Spleen (tissue), 11 donors: ENCODE measurements around the gene SLFN14. TPM values are rescaled to one million over a fixed set of nuclear protein-coding genes. Genes with fewer than 3 reads are reported as not detected.
"Not testable (repeated sequence)": the region's sequence is repeated elsewhere in the genome, so short reads cannot be mapped to it uniquely, and the experiment has no call there.

Experiments used
- DNase-seq: peaks from one replicate; pipeline ENCODE4 v3.0.0-alpha.2; 2020
- H3K27ac ChIP-seq, 8 donors: fragments of 200-600 bp; sonication (generic) in 7 of 8; 1 replicate in 4 of 8; 2 replicates in 4 of 8; pipeline versions ENCODE4 v1.5.0 to v1.8.0; 2016 to 2021; ENCODE audit warnings: inconsistent platforms in 4 of 8, mild to moderate bottlenecking in 4 of 8, moderate library complexity in 1 of 8
- H3K27me3 ChIP-seq, 7 donors: fragments of 200-600 bp; sonication (generic) in 6 of 7; replicated peaks in 1 of 7; 1 replicate in 4 of 7; 2 replicates in 3 of 7; pipeline versions ENCODE4 v1.5.0 to v1.8.0; 2016 to 2021; ENCODE audit warnings: inconsistent platforms in 3 of 7, mild to moderate bottlenecking in 1 of 7
- H3K36me3 ChIP-seq, 6 donors: fragments of 200-600 bp; sonication (generic) in 5 of 6; 1 replicate in 4 of 6; 2 replicates in 2 of 6; pipeline versions ENCODE4 v1.5.0 to v1.8.0; 2016 to 2021; ENCODE audit warnings: inconsistent platforms in 2 of 6
- H3K4me1 ChIP-seq, 6 donors: fragments of 200-600 bp; sonication (generic) in 5 of 6; 1 replicate in 3 of 6; 2 replicates in 3 of 6; pipeline versions ENCODE4 v1.5.0 to v1.8.0; 2016 to 2021; ENCODE audit warnings: inconsistent platforms in 3 of 6
- H3K4me3 ChIP-seq, 8 donors: fragments of 200-600 bp; sonication (generic) in 7 of 8; 1 replicate in 4 of 8; 2 replicates in 4 of 8; pipeline versions ENCODE4 v1.5.0 to v1.8.0; 2016 to 2021; ENCODE audit warnings: inconsistent platforms in 4 of 8, mild to moderate bottlenecking in 4 of 8, moderate library complexity in 2 of 8
- H3K9me3 ChIP-seq, 8 donors: fragments of 200-600 bp; sonication (generic) in 7 of 8; 1 replicate in 4 of 8; 2 replicates in 4 of 8; pipeline versions ENCODE4 v1.5.0 to v1.8.0; 2016 to 2021; ENCODE audit warnings: inconsistent platforms in 4 of 8
- CTCF ChIP-seq, 11 experiments: fragments of 200-600 bp in 7 of 11; fragments of 450-650 bp in 4 of 11; sonication (generic) in 4 of 11; IDR thresholded peaks in 8 of 11; conservative IDR thresholded peaks in 3 of 11; 1 replicate in 7 of 11; 2 replicates in 4 of 11; pipeline versions ENCODE4 v1.4.0 to v1.8.0; 2016 to 2021; ENCODE audit warnings: antibody characterized with exemption in 11 of 11, inconsistent platforms in 4 of 11, mild to moderate bottlenecking in 1 of 11
- POLR2A ChIP-seq, 3 donors: fragments of 450-650 bp; IDR thresholded peaks; one replicate each; pipeline ENCODE4 v1.5.1; 2017; ENCODE audit warnings: antibody characterized with exemption in 3 of 3, mild to moderate bottlenecking in 1 of 3
- POLR2AphosphoS5 ChIP-seq, 3 donors: sonication (generic); formaldehyde crosslinking; IDR thresholded peaks; one replicate each; pipeline ENCODE4 v1.5.1; 2017; ENCODE audit warnings: antibody characterized with exemption in 3 of 3
- WGBS, 5 donors: extraction: QIAGEN DNeasy Blood & Tissue Kit in 3 of 5; methylation state at CpG; one replicate each; pipeline versions ENCODE4 v1.1.5 to v1.1.7; 2013 to 2018; 5-methylcytosine and 5-hydroxymethylcytosine counted together
- intact Hi-C: fragments of 100-400 bp; cut with DNase I; formaldehyde crosslinking; loops from one replicate; pipeline ENCODE4 v1.15.0; 2023; ENCODE audit warnings: low total_unique reads
- polyA plus RNA-seq, 3 donors: library from polyadenylated mRNA; stranded (reverse); fragments of 200-250 nt; gene quantifications; one replicate each; pipeline ENCODE4 v1.2.1, GENCODE V29; 2013
- total RNA-seq, 7 donors: library from RNA; depleted of rRNA in 3 of 7; stranded (reverse); fragments of >200 nt in 3 of 7; fragmentation: NEBNext Ultra II Directional in 4 of 7; extraction: Animal tissue kit (Norgen Biotek cat#: 25700) in 4 of 7; gene quantifications; one replicate each; pipeline versions ENCODE4 v1.1.0 to v1.2.1, GENCODE V29; 2016 to 2021
- donor health status: healthy with polysubstance abuse.
- donor health status: DM: no; HTN: no; CAD: no; lungs with moderate emphysema.
- donor health status: DM: no; HTN: no; CAD: no.
- donor health status: Bipolar disorder and iron deficiency.
- donor health status: healthy.
- donor health status: DM: no; HTN: no; CAD: no.
- donor health status: DM: yes; HTN: yes; CAD: no.

The SLFN14 gene
- total and polyA plus RNA-seq, 10 donors = 0.03 to 6.2 (median 0.52) TPM; not detected in 1

GRCh38 chr17:35536664-35537171 is 23.9 kb downstream of the SLFN14 start:
- peaks cover 15 to 88% (median 47%) of the 10 kb centered on the region in 6 donors for H3K4me1 ChIP-seq
- H3K27ac ChIP-seq = peak overlapping the region; percentile 72 to 96 (median 90)
- DNase-seq = no peak
- intact Hi-C loops = loop anchor here (5.0 to 10.0 kb wide), 2 partner anchors 292 to 364 kb away; partner anchors contain the start of gene SLFN5
- no peaks in the 10 kb centered on the region for H3K9me3 ChIP-seq
- whole genome bisulfite sequencing, 5 donors = 43 to 57% (median 50%) methylated on average over 13 of the region's 13 CpGs
- no peak for TF ChIP-seq CTCF (IDR thresholded peaks at IDR 0.05 in 8 of 11, conservative IDR thresholded peaks at IDR 0.05 in 3 of 11)
- TF ChIP-seq POLR2A (IDR thresholded peaks at IDR 0.05) = no peak
- TF ChIP-seq POLR2AphosphoS5 (IDR thresholded peaks at IDR 0.05) = peak in 1 of 3 donors; percentile 17
- no peaks in the 10 kb centered on the region for H3K36me3 ChIP-seq
- no peaks in the 10 kb centered on the region for H3K27me3 ChIP-seq
- peak overlapping the region; percentile 5 to 66 (median 41) for H3K4me3 ChIP-seq

GRCh38 chr17:35535406-35535805 is 25.2 kb downstream of the SLFN14 start:
- H3K4me3 ChIP-seq = peak overlapping the region in 7 of 8 donors; percentile 34 to 66 (median 42)
- intact Hi-C loops = loop anchor here (5.0 to 10.0 kb wide), 2 partner anchors 291 to 363 kb away; partner anchors contain the start of gene SLFN5

GRCh38 chr17:35534576-35535093 is 26.0 kb downstream of the SLFN14 start:
- peaks cover 7 to 76% (median 36%) of the 10 kb centered on the region in 6 donors for H3K4me1 ChIP-seq
- intact Hi-C loops = loop anchor here (5.0 to 10.0 kb wide), 2 partner anchors 290 to 362 kb away; partner anchors contain the start of gene SLFN5
- H3K27ac ChIP-seq = peak overlapping the region; percentile 35 to 96 (median 90)
- no peaks in the 10 kb centered on the region for H3K9me3 ChIP-seq
- TF ChIP-seq POLR2AphosphoS5 (IDR thresholded peaks at IDR 0.05) = no peak
- no peak for TF ChIP-seq POLR2A (IDR thresholded peaks at IDR 0.05)
- no peak for TF ChIP-seq CTCF (IDR thresholded peaks at IDR 0.05 in 8 of 11, conservative IDR thresholded peaks at IDR 0.05 in 3 of 11)
- DNase-seq = no peak
- H3K27me3 ChIP-seq = no peaks in the 10 kb centered on the region
- peak overlapping the region; percentile 8 to 66 (median 41) for H3K4me3 ChIP-seq
- WGBS, 5 donors = 63 to 81% (median 74%) methylated on average over 3 of the region's 3 CpGs
- no peaks in the 10 kb centered on the region for H3K36me3 ChIP-seq

More at GRCh38 chr17:35535406-35535805, 25.2 kb downstream of the SLFN14 start:
- H3K36me3 ChIP-seq, H3K9me3 ChIP-seq, DNase-seq, H3K27me3 ChIP-seq: not testable (repeated sequence)
- Histone ChIP-seq H3K4me1 (peaks cover 13 to 83% (median 44%) of the 10 kb centered on the region in 6 donors), H3K27ac (peak overlapping the region; percentile 72 to 96 (median 90))
- 72 to 91% (median 87%) methylated on average over 9 of the region's 9 CpGs for WGBS, 5 donors

- no peak for DNase-seq
- Histone ChIP-seq H3K27me3 (no peaks in the 10 kb centered on the region), H3K9me3 (no peaks in the 10 kb centered on the region), H3K36me3 (no peaks in the 10 kb centered on the region), H3K4me1 (peaks cover 0 to 65% (median 19%) of the 10 kb centered on the region in 6 donors), H3K4me3 (no peak overlapping the region), H3K27ac (peak overlapping the region in 6 of 8 donors; percentile 44 to 96 (median 92))
- 13 to 24% (median 21%) methylated on average over 1 of the region's 1 CpG for WGBS, 5 donors
- TF ChIP-seq CTCF (IDR thresholded peaks at IDR 0.05 in 8 of 11, conservative IDR thresholded peaks at IDR 0.05 in 3 of 11) (no peak), POLR2A (IDR thresholded peaks at IDR 0.05) (no peak), POLR2AphosphoS5 (IDR thresholded peaks at IDR 0.05) (no peak)
- intact Hi-C loops = loop anchor here (10.0 kb wide), 1 partner anchor 286 kb away; the partner anchor contains the start of gene SLFN5
Observed at GRCh38 chr17:35531160-35531559, 29.5 kb downstream of the SLFN14 start.
